GM18498 (cell line): ENCODE measurements around the gene PTK7.

Experiments used
- ATAC-seq: cut with Tn5 transposase; IDR thresholded peaks from one replicate; pipeline ENCODE4 v1.9.1; 2021; ENCODE audit warnings: mild to moderate bottlenecking, moderate library complexity; ENCODE audit not compliant: unreplicated experiment

PTK7 gene

GRCh38 chr6:43175676-43176422 is 99.7 kb downstream of the PTK7 start:
- no peak for ATAC-seq

- no peak for ATAC-seq
Observed at GRCh38 chr6:43176423-43176786, 100.3 kb downstream of the PTK7 start.

- ATAC-seq = no peak
Observed at GRCh38 chr6:43178150-43178549, 102.0 kb downstream of the PTK7 start.

GRCh38 chr6:43178951-43179830 is 103.1 kb downstream of the PTK7 start:
- ATAC-seq = no peak

DNA sequence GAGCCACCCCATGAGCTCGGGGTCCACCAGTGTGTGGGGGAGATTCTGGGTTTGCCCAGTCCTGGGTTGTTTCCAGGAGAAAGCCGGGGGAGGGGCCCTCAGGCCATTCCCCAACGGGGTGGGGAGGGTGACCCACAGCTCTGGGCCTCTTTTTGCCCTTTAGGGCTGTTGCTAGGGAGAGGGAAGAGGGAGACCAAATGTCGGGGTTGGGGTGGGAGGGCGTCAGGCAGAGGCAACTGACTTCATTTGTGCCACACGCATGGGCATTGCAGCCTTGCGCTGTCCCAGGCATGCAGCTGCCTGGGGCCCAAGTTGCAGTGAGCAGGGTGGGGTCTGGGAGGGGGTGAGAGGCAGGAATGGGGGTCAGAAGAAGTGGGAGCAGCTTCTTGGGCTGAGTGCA is 103.9 kb downstream of the PTK7 start:
- ATAC-seq = no peak

- ATAC-seq = no peak
Observed at GRCh38 chr6:43180985-43181384, 104.9 kb downstream of the PTK7 start.

- no peak for ATAC-seq
Observed at GRCh38 chr6:43181621-43181941, 105.5 kb downstream of the PTK7 start.

GRCh38 chr6:43181942-43182860 is 106.1 kb downstream of the PTK7 start, which contains the start of gene CUL9:
Gene CUL9 (plus strand): TSS chr6:43182196. CDS start chr6:43184311, 2,115 bp downstream.
- peak; percentile 95 for ATAC-seq

GRCh38 chr6:43183441-43183840 is 107.3 kb downstream of the PTK7 start:
- no peak for ATAC-seq

DNA sequence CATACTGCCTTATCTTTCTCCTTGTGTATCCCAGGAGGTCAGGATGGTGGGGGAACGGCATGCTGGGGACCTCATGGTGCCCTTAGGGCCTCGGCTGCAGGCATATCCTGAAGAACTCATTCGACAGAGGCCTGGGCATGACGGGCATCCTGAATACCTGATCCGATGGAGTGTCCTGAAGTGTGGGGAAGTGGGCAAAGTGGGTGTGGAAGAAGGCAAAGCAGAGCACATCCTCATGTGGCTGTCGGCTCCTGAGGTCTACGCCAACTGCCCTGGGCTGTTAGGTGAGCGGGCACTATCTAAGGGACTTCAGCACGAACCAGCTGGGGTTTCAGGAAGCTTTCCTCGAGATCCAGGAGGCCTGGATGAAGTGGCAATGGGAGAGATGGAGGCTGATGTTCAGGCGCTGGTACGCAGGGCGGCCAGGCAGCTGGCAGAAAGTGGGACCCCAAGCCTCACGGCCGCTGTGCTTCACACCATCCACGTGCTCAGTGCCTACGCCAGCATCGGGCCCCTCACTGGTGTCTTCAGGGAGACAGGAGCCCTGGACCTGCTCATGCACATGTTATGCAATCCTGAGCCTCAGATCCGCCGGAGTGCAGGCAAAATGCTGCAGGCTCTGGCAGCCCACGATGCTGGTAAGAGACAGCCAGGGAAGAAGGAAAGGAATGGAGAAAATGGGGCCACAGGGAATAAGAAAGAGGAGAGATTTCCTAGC is 108.3 kb downstream of the PTK7 start:
- no peak for ATAC-seq

- ATAC-seq = no peak
Observed at GRCh38 chr6:43185391-43185985, 109.4 kb downstream of the PTK7 start.

DNA sequence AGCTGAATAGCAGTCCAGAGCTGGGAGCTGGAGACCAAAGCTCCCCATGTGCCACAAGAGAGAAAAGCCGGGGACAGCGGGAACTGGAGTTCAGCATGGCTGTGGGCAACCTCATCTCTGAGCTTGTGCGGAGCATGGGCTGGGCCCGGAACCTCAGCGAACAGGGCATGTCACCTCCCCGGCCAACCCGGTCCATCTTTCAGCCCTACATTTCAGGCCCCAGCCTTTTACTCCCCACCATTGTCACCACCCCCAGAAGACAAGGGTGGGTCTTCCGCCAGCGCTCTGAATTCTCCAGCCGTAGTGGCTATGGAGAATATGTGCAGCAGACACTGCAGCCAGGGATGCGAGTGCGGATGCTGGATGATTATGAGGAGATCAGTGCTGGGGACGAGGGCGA is 109.9 kb downstream of the PTK7 start:
- ATAC-seq = no peak

DNA sequence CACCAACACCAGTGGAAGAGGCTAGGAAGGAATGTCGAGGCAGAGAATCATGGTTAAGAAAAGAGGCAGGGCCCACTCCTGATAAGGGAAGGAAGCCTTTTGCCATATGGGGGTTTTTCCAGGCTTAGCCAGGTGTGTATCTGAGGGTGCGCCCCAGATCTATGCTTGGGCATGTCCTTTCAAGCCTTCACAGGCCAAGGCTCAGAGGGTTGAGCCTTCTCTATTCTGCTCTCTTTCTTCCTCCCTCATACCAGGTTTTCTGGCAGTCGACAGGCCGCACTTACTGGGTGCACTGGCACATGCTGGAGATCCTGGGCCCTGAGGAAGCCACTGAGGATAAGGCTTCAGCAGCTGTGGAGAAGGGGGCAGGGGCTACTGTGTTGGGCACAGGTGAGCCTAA is 110.6 kb downstream of the PTK7 start:
- no peak for ATAC-seq

DNA sequence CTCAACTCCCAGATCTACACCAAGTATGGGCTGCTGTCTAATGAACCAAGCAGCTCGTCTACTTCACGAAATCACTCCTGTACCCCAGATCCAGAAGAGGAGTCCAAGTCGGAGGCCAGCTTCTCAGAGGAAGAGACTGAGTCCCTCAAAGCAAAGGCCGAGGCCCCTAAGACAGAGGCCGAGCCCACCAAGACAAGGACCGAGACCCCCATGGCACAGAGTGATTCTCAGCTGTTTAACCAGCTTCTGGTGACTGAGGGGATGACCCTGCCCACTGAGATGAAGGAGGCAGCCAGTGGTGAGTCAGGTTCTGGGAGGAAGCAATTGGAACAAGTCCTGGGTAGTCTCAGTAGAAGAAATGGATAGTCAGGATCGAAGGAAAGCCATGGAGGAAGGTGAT is 111.7 kb downstream of the PTK7 start:
- no peak for ATAC-seq

GRCh38 chr6:43188426-43188825 is 112.3 kb downstream of the PTK7 start:
- ATAC-seq = no peak

DNA sequence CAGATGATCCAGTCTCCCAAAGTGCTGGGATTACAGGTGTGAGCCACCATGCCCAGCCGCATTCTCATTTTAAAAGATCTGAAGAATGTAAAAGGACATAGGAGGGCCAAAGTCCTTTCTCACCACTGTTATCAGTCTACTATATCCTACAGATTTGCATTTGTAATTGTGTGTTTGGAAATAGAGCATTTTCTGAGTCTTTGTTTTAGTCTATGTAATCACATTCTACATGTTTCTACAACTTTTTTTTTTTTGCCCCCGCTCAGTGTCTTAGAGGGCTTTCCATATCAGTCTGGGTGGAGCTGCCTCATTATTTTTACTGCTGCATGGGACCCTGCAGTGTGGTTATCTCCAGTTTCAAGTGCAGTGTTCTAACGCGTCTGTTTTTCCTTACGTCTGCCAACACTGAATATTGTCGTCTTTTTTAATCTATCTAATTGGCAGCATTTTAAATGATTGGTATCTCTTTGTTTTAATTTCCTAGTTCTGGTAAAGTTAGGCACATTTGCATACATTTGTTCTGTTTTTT is 113.7 kb downstream of the PTK7 start:
- no peak for ATAC-seq

DNA sequence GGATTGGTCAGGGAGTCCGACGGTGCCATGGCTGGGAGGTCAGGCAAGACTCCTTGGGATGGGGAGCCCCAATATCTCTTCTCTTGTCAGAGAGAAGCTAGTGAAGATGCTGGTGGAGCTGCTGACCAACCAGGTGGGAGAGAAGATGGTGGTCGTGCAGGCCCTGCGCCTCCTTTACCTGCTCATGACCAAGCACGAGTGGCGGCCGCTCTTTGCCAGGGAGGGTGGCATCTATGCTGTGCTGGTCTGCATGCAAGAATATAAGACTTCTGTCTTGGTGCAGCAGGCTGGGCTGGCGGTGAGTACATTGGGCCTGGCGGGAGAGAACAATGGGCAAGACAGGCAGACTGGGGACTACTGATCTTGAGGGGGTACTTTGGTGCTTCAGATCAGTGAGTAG is 116.8 kb downstream of the PTK7 start:
- ATAC-seq = no peak

- ATAC-seq = no peak
Observed at GRCh38 chr6:43193929-43194328, 117.8 kb downstream of the PTK7 start.

- no peak for ATAC-seq
Observed at GRCh38 chr6:43196337-43196736, 120.2 kb downstream of the PTK7 start.

DNA sequence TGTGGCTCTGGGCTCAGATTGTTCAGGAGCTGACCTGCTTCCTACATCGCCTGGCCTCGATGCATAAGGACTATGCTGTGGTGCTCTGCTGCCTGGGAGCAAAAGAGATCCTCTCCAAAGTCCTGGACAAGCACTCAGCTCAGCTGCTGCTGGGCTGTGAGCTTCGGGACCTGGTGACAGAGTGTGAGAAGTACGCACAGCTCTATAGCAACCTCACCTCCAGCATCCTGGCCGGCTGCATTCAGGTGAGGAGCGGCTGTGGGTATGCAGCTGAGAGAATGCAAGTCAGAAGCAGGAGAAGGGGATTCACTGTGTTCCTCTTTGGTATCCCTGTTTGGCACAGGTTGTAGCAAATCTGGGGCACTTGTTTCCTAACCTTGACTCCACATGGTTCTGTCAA is 123.8 kb downstream of the PTK7 start:
- ATAC-seq = no peak
